ENCODE data around the gene ZNF559.
A peak's percentile ranks its signal among the peaks of the same experiment; 100 is the strongest.
"Not testable (repeated sequence)": the region's sequence is repeated elsewhere in the genome, so short reads cannot be mapped to it uniquely, and the experiment has no call there.

The ZNF559 gene

GRCh38 chr19:9323919-9324583 lies at the start of gene ZNF559:
Gene ZNF559, plus strand, starts transcription at chr19:9324179. Its CDS starts 14,371 bp downstream, at chr19:9338550.
- DNase-seq, result peak; percentile 97

DNA sequence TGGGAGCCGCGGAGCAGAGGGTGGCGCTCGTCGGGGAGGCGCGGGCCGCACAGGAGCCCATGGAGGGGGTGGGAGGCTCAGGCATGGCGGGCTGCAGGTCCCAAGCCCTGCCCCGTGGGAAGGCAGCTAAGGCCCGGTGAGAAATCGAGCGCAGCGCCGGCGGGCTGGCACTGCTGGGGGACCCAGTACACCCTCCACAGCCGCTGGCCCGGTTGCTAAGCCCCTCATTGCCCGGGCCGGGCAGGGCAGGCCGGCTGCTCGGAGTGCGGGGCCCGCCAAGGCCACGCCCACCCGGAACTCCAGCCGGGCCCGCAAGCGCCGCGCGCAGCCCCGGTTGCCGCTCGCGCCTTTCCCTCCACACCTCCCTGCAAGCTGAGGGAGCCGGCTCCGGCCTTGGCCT lies 40.5 kb upstream of the ZNF559 start:
- DNase-seq, result peak; percentile 14

- no peak for DNase-seq
Observed at GRCh38 chr19:9289231-9289884, 34.6 kb upstream of the ZNF559 start.

DNA sequence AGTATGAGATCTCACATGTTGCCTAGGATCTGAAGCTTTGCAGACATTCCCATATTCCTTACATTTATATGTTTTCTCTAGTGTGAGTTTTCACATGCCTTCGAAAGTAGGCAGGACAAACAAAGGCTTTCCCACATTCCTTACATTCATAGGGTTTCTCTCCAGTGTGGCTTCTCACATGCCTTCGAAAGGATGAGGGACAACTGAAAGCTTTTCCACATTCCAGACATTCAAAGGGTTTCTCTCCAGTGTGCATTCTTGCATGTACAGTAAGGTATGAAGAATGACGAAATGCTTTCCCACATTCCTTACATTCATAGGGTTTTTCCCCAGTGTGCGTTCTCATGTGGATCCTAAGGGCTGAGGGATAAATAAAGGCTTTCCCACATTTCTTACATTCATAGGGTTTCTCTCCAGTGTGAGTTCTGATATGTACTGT lies 28.5 kb upstream of the ZNF559 start:
- no peak for DNase-seq

DNA sequence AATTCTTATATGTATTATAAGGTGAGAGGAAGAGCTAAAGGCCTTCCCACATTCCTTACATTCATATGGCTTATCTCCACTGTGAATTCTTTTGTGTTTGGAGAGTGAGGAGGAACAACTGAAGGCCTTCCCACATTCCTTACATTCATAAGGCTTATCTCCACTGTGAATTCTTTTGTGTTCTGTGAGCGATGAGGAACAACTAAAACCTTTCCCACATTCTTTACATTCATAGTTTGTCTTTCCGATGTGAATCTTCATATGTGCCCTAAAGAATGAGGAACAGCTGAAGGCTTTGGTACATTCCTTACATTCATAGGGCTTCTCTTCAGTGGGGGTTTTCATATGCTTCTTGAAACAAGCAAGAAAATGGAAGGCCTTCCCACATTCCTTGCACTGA lies 27.6 kb upstream of the ZNF559 start:
- DNase-seq, result no peak

GRCh38 chr19:9306443-9306842 lies 17.5 kb upstream of the ZNF559 start:
- DNase-seq, result no peak

GRCh38 chr19:9308091-9308770 lies 15.7 kb upstream of the ZNF559 start:
- no peak for DNase-seq

DNA sequence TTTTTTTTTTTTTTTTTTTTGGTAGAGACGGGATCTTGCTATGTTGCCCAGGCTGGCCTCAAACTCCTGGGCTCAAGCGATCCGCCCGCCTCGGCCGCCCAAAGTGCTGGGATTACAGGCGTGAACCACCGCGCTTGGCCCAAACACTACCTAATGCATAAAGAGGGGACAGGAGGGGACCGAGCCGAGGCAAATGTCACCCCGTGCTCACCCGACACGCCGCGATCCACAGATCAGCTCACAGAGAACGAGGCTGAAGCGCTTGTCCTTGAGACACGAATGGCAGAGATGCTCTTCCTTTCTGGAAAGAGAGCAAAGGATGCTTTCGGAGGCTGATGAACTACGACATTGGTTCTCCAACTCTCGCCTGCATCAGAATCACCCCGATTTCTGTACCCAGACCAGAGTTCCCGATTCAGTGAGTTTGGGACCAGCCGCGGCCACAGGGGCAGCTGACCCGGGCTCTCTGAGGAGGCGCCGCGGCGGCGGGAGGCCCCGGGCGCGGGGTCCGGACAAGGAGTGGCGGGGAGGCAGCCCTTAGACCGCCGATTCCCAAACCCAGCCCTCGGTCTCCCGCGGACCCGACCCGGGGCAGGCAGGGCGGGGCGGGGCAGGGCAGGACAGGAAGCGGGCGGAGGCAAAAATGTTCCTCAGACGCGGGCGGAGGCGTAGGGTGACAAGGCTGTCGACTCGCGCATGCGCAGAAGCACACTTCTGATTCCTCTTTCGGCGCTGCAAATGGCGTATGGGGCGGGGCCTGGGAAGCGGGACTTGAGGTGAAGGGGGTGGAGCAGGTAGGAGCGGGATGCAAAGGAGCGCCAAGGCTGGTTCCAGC lies 14.6 kb upstream of the ZNF559 start, which contains the start of gene ZNF699:
Gene ZNF699 (minus strand): TSS at position 700 of the 835 bp plus-strand sequence. CDS start 4,719 bp downstream, outside the sequence.
- peak; percentile 98 for DNase-seq

DNA sequence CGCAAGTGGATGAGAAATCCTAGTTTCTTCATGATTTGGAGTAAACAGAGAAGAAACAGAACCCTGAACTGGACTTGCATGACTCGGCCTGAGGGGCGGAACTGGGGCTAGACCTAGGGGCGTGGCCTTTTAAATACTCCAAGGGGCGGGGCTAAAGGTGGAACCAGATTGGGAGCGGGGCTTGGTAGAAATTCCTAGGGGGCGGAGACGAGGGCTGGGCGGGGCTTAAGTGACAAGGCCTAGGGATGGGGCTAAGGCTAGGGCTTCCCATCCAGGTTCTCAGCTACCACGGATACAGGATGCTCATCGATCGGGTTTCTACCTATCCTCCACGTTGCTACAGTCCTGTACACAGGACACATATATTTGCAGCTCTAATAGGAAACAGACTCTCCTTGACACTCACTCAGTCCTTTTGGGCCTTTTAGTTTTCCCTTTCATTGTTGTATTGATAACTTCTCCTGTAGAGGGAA lies 14.0 kb upstream of the ZNF559 start:
- DNase-seq, result no peak

DNA sequence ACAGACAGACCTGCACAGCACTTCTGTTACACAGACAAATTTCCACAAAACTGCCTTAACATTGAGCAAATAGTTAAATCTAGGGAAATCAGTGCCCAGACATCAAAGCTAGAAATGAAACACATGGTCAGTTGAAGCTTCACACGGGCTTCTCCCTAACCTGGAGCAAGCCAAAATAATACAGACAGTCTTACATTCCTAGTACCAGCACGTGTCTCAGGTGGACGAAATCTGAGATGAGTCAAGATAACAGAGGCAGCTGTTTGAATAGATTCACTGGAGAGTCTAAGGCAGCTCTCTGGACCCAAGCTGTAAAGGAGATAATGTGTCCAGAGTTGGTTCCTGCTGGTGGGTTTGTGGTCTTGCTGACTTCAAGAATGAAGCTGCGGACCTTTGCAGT lies 10.2 kb upstream of the ZNF559 start:
- no peak for DNase-seq

DNA sequence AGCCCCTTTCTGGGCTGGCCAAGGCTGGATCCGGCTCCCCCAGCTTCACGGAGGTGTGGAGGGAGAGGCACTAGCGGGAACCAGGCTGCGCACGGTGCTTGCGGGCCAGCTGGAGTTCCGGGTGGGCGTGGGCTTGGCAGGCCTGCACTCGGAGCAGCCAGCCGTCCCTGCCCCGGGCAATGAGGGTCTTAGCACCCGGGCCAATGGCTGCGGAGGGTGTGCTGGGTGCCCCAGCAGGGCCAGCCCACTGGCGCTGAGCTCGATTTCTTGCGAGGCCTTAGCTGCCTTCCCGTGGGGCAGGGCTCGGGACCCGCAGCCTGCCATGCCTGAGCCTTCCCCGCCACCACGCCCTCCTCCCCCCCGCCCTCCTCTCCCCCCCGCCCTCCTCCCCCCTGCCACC lies 2.6 kb upstream of the ZNF559 start:
- DNase-seq, result no peak

DNA sequence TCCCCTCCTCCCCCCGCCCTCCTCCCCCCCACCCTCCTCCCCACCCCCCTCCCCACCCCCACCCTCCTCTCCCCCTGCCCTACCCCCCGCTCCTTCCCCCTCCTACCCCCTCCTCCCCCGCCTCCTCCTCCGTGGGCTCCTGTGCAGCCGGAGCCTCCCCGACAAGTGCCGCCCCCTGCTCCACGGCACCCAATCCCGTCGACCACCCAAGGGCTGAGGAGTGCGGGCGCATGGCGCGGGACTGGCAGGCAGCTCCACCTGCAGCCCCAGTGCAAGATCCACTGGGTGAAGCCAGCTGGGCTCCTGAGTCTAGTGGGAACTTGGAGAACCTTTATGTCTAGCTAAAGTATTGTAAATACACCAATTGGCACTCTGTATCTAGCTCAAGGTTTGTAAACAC lies 2.2 kb upstream of the ZNF559 start:
- DNase-seq, result not testable (repeated sequence)

- not testable (repeated sequence) for DNase-seq
Observed at GRCh38 chr19:9322201-9322600, 1.8 kb upstream of the ZNF559 start.

DNA sequence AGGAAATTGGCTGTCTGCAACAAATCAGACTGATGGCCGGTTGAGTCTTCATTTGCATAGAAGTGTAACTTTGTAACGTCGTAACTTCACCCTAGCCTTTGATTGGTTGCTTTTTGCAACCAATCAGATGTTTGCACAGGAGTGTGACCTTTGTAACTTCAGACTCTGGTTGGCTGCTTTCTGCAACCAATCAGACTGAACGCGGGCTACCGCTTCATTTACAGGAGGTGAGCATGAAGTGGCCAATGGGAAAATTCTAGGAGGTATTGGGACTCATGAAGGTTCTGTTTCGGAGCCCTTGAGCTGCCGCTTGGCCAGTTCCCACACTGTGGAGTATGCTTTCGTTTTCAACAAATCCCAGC lies 441 bp upstream of the ZNF559 start:
- DNase-seq, result peak; percentile 77

- DNase-seq, result no peak
Observed at GRCh38 chr19:9324584-9324962, 594 bp downstream of the ZNF559 start.

DNA sequence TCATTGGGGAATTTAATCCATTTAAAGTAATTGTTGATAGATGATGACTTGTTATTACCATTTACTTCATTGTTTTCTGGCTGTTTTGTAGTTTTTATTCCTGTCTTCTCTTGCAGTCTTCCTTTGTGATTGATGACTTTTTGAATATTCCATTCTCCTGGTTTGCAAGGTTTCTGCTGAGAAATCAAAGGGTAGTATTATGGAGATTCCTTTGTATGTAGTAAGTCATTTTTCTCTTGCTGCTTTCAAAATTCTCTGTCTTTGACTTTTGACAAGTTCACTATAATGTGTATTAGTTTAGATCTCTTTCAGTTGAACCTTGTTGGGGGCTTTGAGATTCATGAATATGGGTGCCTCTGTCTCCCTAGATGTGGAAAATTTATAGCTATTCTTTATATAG lies 6.0 kb downstream of the ZNF559 start:
- no peak for DNase-seq

GRCh38 chr19:9342610-9343304 lies 18.8 kb downstream of the ZNF559 start:
- DNase-seq, result no peak

GRCh38 chr19:9345005-9345404 lies 21.0 kb downstream of the ZNF559 start:
- DNase-seq, result no peak

- DNase-seq, result no peak
Observed at GRCh38 chr19:9348253-9348652, 24.3 kb downstream of the ZNF559 start.

- DNase-seq, result no peak
Observed at GRCh38 chr19:9348671-9349070, 24.7 kb downstream of the ZNF559 start.

- no peak for DNase-seq
Observed at GRCh38 chr19:9352505-9352904, 28.5 kb downstream of the ZNF559 start.

DNA sequence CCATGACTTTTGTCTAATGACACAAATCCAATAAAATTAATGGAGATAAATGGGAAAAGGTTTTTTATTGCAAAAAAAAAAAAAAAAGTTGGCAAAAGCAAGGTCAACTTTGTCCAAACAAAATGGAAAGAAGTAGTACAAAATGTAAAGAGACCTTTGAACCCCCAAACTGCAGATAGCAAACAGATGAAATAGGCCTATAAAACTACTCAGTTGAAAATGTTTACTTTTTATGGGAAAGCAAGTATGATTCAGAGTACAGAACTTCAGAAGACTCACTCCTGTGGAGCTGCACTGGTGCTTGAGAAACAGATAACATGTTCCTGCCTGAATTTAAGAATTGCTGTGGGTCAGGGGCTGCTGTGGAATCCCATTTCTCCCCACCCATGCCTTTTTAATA lies 29.0 kb downstream of the ZNF559 start:
- DNase-seq, result no peak

All from CD4-positive, alpha-beta T cell treated with Interleukin-10 for 1 hour (primary cell).